Activated T-helper 17 cell treated with anti-CD3 and anti-CD28 coated beads, Interleukin-2, amount 50 U/mL, for 72 hours (primary cell): ENCODE measurements around the gene ECSCR. TPM values are rescaled to one million over a fixed set of nuclear protein-coding genes. Genes with fewer than 3 reads are reported as not detected.
A peak's percentile ranks its signal among the peaks of the same experiment; 100 is the strongest.

Source experiments
- ATAC-seq: fragments of 150-1000 bp; cut with Tn5 transposase; replicated peaks from 2 replicates; pipeline ENCODE4 v1.10.0; 2021; ENCODE audit warnings: mild to moderate bottlenecking, moderate library complexity
- H3K27ac Mint-ChIP-seq: one replicate; pipeline ENCODE4 v1.8.0; 2022; ENCODE audit warnings: mixed read lengths
- H3K27me3 Mint-ChIP-seq: one replicate; pipeline ENCODE4 v1.8.0; 2022; ENCODE audit warnings: mixed read lengths
- H3K36me3 Mint-ChIP-seq: one replicate; pipeline ENCODE4 v1.8.0; 2022; ENCODE audit warnings: low read depth, mild to moderate bottlenecking, mixed read lengths
- H3K4me1 Mint-ChIP-seq: one replicate; pipeline ENCODE4 v1.8.0; 2022; ENCODE audit warnings: mixed read lengths
- H3K4me3 Mint-ChIP-seq: one replicate; pipeline ENCODE4 v1.8.0; 2022; ENCODE audit warnings: mild to moderate bottlenecking, mixed read lengths
- H3K9me3 Mint-ChIP-seq: one replicate; pipeline ENCODE4 v1.8.0; 2022; ENCODE audit warnings: mixed read lengths
- total RNA-seq, 2 donors: library from RNA; stranded (reverse); gene quantifications; one replicate each; pipeline ENCODE4 v1.2.3, GENCODE V29; 2022

ECSCR gene
- total RNA-seq, 2 donors from 2014 or later, result 3.3 to 4.1 TPM

DNA sequence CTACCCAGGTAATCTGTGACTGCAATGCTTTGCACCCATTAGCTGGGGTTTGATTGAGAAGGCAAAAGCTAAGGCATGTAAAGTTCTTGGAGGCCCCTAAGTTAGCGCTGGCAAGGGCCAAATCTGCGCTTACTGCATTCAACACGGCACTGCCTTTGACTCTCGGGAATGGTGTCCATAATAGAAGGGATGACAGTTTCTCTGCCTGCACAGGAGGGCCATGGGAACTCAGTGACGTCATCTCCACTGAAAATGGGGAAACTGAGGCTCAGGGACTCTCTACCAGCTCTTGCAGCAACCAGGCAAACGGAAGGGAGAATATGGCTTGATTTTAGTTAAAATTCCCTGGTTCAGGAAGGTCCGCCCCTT, 59.1 kb downstream of the ECSCR start:
- H3K4me1 Mint-ChIP-seq, result peaks cover 36% of the 10 kb centered on the region
- H3K36me3 Mint-ChIP-seq, result peaks cover 9% of the 10 kb centered on the region
- no peaks in the 10 kb centered on the region for H3K9me3 Mint-ChIP-seq
- no peak for ATAC-seq
- no peaks in the 10 kb centered on the region for H3K27me3 Mint-ChIP-seq
- peak overlapping the region; percentile 96 for H3K27ac Mint-ChIP-seq
- H3K4me3 Mint-ChIP-seq, result peak overlapping the region; percentile 87

DNA sequence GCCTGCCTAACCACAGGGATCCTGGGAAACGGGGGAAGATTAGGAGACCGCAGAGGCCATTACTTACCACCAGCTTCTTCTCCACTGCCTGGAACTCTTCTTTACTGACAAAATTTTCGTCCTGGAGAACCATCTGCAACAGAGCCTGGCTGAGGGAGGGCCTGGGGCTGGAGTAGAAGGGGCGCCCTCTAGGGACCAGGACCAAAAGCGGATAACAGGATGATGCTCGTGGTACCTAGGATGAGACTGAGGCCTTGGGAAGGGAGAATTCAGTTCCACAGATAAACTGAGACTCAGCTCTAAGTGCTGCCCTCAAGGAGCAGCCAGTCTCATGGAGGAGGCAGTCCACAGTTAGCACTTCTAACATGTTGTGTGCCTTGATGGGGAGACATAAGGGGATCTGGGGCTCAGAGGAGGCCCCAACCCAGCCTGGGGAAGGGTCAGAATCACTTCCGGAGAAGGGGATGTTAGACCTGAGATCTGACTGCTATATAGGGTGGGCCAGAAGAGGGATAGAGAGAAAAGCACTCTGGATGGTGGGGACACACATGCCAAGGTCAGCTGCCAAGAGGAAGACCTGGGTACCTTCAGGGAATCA, 59.9 kb downstream of the ECSCR start:
- Mint-ChIP-seq H3K36me3 (peaks cover 14% of the 10 kb centered on the region), H3K27ac (peak overlapping the region; percentile 96), H3K4me3 (peak overlapping the region; percentile 87), H3K9me3 (no peaks in the 10 kb centered on the region), H3K27me3 (no peaks in the 10 kb centered on the region), H3K4me1 (peaks cover 34% of the 10 kb centered on the region)
- no peak for ATAC-seq

DNA sequence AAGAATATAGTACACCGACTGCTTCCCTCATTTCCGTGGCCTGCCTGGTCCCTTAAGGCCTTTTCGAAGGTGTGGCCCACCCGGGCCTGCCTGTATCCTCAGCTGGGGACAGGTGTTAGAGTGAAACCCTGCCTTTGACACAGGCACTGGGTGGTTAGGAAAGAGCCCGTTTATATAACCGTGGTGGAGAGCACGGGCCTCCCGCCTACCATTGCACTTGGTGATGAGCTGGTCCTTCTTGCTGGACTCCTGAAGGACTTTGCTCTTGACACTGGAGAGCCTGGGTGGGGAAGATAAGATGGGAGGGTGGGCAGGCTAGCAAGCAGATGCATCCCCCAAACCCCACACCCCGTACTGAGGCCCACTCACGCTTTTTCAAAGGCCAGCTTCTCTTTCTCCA, 61.0 kb downstream of the ECSCR start:
- H3K36me3 Mint-ChIP-seq, result peaks cover 20% of the 10 kb centered on the region
- no peaks in the 10 kb centered on the region for H3K9me3 Mint-ChIP-seq
- no peak overlapping the region for H3K27ac Mint-ChIP-seq
- ATAC-seq, result no peak
- no peak overlapping the region for H3K4me3 Mint-ChIP-seq
- H3K4me1 Mint-ChIP-seq, result peaks cover 34% of the 10 kb centered on the region
- H3K27me3 Mint-ChIP-seq, result no peaks in the 10 kb centered on the region

DNA sequence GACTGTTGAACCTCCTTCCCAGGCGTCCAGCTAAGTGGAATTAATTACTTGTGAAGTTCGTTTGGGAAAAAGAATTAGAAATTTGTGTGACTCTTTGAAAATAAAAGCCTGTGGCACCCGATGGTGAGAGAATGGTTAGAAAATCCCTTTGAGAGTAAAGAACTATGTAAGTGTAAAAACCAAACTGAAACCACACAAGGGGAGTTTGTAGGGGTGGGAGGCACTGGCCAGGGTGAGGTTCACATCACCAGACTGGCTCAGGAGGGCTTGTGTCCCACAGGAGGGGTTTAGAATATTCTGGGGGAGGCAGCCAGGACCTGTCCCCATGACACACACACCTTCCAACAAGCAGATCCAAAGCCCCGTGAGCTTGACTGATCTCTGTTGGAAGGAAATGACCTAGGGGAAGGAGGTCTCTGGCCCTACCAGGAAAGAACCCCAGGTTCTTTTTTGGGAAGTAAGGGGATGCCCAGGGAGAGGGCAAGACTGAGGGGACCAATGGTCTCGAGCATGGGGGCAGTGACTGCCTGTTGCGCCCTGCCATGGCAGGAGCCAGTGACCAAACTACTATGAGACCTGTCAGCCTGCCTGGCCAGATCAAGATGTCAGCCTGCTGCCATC, 62.9 kb downstream of the ECSCR start:
- H3K9me3 Mint-ChIP-seq, result no peaks in the 10 kb centered on the region
- H3K4me3 Mint-ChIP-seq, result peak overlapping the region; percentile 30
- peaks cover 38% of the 10 kb centered on the region for H3K4me1 Mint-ChIP-seq
- H3K36me3 Mint-ChIP-seq, result peaks cover 36% of the 10 kb centered on the region
- peak overlapping the region; percentile 78 for H3K27ac Mint-ChIP-seq
- no peak for ATAC-seq
- H3K27me3 Mint-ChIP-seq, result no peaks in the 10 kb centered on the region

Other genes starting within 250 kb of the ECSCR start
- 100 to 1,000 TPM; 184 to 204 TPM for gene MATR3, start 169.0 kb downstream of the ECSCR start, total RNA-seq
- 100 to 1,000 TPM; 102 to 157 TPM for gene PAIP2, start 120.9 kb downstream of the ECSCR start, total RNA-seq
- gene SLC23A1, start 79.4 kb downstream of the ECSCR start, total RNA-seq, result 1 to 10 TPM in 1 of 2 donors, under 1 TPM in 1; 0.95 to 1.6 TPM
- gene MZB1, start 72.8 kb downstream of the ECSCR start, total RNA-seq, result 10 to 100 TPM; 39.9 to 55.2 TPM
- 1 to 10 TPM; 4.7 to 6.4 TPM for gene PROB1, start 67.6 kb downstream of the ECSCR start, total RNA-seq
- 1 to 10 TPM; 5.6 to 9.2 TPM for gene SPATA24, start 58.7 kb downstream of the ECSCR start, total RNA-seq
- 10 to 100 TPM; 23.4 to 41.5 TPM for gene DNAJC18, start 23.2 kb downstream of the ECSCR start, total RNA-seq
- under 1 TPM; 0.54 to 0.90 TPM for gene SMIM33, start 8.3 kb upstream of the ECSCR start, total RNA-seq
- 100 to 1,000 TPM; 360 to 423 TPM for gene STING1, start 20.0 kb upstream of the ECSCR start, total RNA-seq
- 100 to 1,000 TPM; 200 to 270 TPM for gene UBE2D2, start 98.6 kb upstream of the ECSCR start, total RNA-seq
- gene CXXC5, start 185.6 kb upstream of the ECSCR start, total RNA-seq, result 1 to 10 TPM in 1 of 2 donors, under 1 TPM in 1; 0.89 to 2.7 TPM